Measurements from ENCODE around the gene BTNL3.

DNA sequence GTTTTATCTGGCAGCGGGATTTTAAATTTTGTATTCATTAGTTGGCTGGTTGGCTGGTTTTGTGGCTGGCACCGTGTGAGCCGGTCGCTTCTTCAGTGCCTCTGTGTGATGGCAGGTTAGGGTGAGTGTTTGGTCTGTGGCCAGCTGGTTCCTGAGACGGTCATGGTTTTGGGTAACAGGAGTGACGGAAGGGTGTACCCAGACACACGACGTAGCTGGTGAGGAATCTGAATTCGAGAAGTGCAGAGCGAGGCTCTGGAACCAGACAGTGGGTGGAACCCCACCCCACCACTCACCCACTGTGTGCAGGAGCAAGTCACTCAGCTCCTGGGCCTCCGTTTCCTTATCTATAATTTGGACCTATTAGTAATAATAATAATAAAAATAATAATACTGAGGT, 54.1 kb downstream of the BTNL3 start:
- TF ChIP-seq KLF16 (tag by site-specific recombination; IDR thresholded peaks at IDR 0.05), result no peak
- no peak for TF ChIP-seq EGR2 (tag by site-specific recombination; IDR thresholded peaks at IDR 0.05; ENCODE audit: low read depth)
- TF ChIP-seq, protein P1, sequence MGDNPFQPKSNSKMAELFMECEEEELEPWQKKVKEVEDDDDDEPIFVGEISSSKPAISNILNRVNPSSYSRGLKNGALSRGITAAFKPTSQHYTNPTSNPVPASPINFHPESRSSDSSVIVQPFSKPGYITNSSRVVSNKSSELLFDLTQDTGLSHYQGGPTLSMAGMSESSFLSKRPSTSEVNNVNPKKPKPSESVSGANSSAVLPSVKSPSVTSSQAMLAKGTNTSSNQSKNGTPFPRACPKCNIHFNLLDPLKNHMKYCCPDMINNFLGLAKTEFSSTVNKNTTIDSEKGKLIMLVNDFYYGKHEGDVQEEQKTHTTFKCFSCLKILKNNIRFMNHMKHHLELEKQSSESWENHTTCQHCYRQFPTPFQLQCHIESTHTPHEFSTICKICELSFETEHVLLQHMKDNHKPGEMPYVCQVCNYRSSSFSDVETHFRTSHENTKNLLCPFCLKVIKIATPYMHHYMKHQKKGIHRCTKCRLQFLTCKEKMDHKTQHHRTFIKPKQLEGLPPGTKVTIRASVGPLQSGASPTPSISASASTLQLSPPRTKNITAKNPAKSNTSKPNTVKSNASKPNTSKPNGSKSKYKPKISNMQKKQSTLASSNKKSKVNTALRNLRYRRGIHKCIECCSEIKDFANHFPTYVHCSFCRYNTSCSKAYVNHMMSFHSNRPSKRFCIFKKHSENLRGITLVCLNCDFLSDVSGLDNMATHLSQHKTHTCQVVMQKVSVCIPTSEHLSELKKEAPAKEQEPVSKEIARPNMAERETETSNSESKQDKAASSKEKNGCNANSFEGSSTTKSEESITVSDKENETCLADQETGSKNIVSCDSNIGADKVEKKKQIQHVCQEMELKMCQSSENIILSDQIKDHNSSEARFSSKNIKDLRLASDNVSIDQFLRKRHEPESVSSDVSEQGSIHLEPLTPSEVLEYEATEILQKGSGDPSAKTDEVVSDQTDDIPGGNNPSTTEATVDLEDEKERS (tag by site-specific recombination; IDR thresholded peaks at IDR 0.05), result no peak
- TF ChIP-seq ZNF350 (tag by site-specific recombination; IDR thresholded peaks at IDR 0.05), result no peak
- TF ChIP-seq CTCF (tag by site-specific recombination; IDR thresholded peaks at IDR 0.05), result no peak
- TF ChIP-seq ZBTB20 (tag by site-specific recombination; IDR thresholded peaks at IDR 0.05), result no peak
- 0 out of 2 replicates have a peak, but pooled peaks have one; percentile 3 for TF ChIP-seq REST (tag by site-specific recombination; IDR thresholded peaks at IDR 0.05)
- TF ChIP-seq SP2 (tag by site-specific recombination; IDR thresholded peaks at IDR 0.05), result no peak
- TF ChIP-seq ZNF449 (tag by site-specific recombination; IDR thresholded peaks at IDR 0.05), result no peak
- no peak for TF ChIP-seq ZNF585B (tag by site-specific recombination; IDR thresholded peaks at IDR 0.05)
- TF ChIP-seq SP3 (tag by site-specific recombination; IDR thresholded peaks at IDR 0.05), result no peak
